IPS DF 6.9 (cell line): ENCODE measurements around the gene PXK.

Experiments
- DNase-seq: peaks from one replicate; pipeline ENCODE4 v3.0.0-alpha.2; 2013; ENCODE audit warnings: low read depth, low spot score
- H3K27ac ChIP-seq: one replicate; pipeline ENCODE4 v1.5.1; 2013; ENCODE audit warnings: low read length, control low read depth
- H3K27me3 ChIP-seq: 2 replicates; pipeline ENCODE4 v1.6.1; 2013; ENCODE audit warnings: mild to moderate bottlenecking, low read length; ENCODE audit not compliant: control insufficient read depth, insufficient read depth
- H3K36me3 ChIP-seq: 2 replicates; pipeline ENCODE4 v1.6.1; 2013; ENCODE audit warnings: low read length; ENCODE audit not compliant: control insufficient read depth, insufficient read depth
- H3K4me1 ChIP-seq: 2 replicates; pipeline ENCODE4 v1.6.1; 2013; ENCODE audit warnings: low read length; ENCODE audit not compliant: control insufficient read depth, insufficient read depth
- H3K4me3 ChIP-seq: 2 replicates; pipeline ENCODE4 v1.5.1; 2013; ENCODE audit warnings: mild to moderate bottlenecking, low read length
- H3K9me3 ChIP-seq: 2 replicates; pipeline ENCODE4 v1.6.1; 2013; ENCODE audit warnings: low read length, inconsistent platforms; ENCODE audit not compliant: control insufficient read depth, insufficient read depth
- WGBS: extraction: QIAGEN DNeasy Blood & Tissue Kit; methylation state at CpG from one replicate; pipeline ENCODE4 v1.1.7; 2013; ENCODE audit warnings: mixed read lengths, missing lambda C conversion rate; ENCODE audit not compliant: insufficient read length, insufficient coverage; 5-methylcytosine and 5-hydroxymethylcytosine counted together

PXK gene

DNA sequence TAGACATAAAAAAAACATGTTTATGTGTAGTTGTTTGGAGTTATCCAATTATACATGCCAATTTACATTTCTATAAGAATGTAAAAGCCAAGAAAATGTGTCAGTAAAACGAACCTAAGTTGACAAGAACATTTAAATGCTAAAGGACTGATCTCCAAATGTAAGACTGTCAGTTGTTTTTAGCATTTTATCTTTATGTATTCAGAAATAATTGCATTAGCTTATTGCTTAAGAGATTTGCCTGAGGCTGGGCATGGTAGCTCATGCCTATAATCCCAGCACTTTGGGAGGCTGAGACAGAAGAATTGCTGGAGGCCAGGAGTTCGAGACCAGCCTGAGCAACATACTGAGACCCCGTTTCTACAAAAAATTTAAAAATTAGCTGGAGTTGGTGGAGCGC lies 26.9 kb downstream of the PXK start:
- Histone ChIP-seq H3K36me3 (no peaks in the 10 kb centered on the region), H3K4me1 (no peaks in the 10 kb centered on the region)
- no CpG with 5 or more reads among the region's 4 CpGs for whole genome bisulfite sequencing

DNA sequence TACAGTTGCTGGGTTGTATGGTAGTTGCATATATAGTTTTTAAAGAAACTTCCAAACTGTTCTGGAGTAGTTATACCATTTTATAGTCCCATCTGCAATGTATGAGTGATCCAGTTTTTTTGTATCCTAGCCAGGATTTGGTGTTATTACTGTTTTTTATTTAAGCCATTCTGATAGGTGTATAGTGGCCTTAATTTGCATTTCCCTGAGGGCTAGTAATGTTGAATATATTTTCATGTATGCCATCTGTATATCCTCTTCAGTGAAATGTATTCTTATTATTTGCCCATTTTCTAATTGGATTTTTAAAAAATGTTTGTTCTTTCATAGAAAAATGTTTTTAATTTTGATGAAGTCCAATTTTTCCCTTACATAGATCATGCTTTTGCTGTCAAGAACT lies 29.2 kb downstream of the PXK start:
- H3K4me1 ChIP-seq = no peaks in the 10 kb centered on the region
- no peak for DNase-seq
- no peaks in the 10 kb centered on the region for H3K27me3 ChIP-seq
- H3K36me3 ChIP-seq = no peaks in the 10 kb centered on the region
- H3K9me3 ChIP-seq = no peaks in the 10 kb centered on the region
- H3K4me3 ChIP-seq = no peak overlapping the region
- no peak overlapping the region for H3K27ac ChIP-seq

More for the DNA sequence above, 26.9 kb downstream of the PXK start:
- no peak for DNase-seq
- no peaks in the 10 kb centered on the region for H3K9me3 ChIP-seq
- no peak overlapping the region for H3K4me3 ChIP-seq
- no peak overlapping the region for H3K27ac ChIP-seq
- no peaks in the 10 kb centered on the region for H3K27me3 ChIP-seq

DNA sequence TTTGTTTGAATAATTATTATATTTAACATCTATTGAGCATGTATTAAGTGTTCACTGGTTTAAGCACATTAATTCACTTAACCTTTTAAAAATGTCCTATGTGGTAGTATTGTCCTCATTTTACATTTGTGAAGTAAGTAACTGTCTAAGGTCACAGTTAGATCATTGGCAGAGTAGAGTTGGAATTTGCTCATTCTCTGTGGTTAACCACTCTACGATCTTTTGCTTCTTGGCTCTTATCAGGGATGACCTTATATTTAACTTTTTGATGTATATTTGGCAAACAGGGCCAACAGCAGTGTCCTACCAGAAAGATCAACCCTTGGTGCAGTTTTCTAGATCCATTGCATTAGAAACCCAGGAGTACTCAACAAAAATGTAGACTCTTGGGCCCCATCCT lies 34.0 kb downstream of the PXK start:
- H3K4me3 ChIP-seq = no peak overlapping the region
- no peaks in the 10 kb centered on the region for H3K27me3 ChIP-seq
- H3K36me3 ChIP-seq = no peaks in the 10 kb centered on the region
- H3K4me1 ChIP-seq = no peaks in the 10 kb centered on the region
- WGBS = no CpG with 5 or more reads among the region's 1 CpG
- no peak for DNase-seq
- no peaks in the 10 kb centered on the region for H3K9me3 ChIP-seq
- no peak overlapping the region for H3K27ac ChIP-seq

DNA sequence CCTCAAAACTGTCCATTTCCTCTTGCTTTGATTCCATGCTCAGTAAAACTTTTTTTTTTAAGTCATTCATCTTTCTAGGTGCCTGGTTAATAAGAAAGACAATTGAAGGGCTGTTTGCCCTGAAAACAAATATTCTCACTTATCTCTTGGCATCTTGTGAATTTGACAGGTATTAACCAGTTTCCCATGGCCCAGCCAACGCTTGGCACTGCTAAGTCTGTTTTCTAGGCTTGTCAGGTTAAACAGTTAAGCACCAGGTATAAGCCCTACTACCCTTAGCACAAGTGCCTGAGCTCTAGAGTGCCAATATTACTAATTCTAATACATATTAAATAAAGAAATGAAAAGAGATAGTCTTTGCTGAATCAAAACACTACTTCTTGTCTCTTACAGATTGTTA lies 36.3 kb downstream of the PXK start:
- no peaks in the 10 kb centered on the region for H3K36me3 ChIP-seq
- H3K9me3 ChIP-seq = no peaks in the 10 kb centered on the region
- H3K27me3 ChIP-seq = no peaks in the 10 kb centered on the region
- no peak overlapping the region for H3K27ac ChIP-seq
- DNase-seq = no peak
- WGBS = no CpG with 5 or more reads among the region's 1 CpG
- H3K4me3 ChIP-seq = no peak overlapping the region
- no peaks in the 10 kb centered on the region for H3K4me1 ChIP-seq

DNA sequence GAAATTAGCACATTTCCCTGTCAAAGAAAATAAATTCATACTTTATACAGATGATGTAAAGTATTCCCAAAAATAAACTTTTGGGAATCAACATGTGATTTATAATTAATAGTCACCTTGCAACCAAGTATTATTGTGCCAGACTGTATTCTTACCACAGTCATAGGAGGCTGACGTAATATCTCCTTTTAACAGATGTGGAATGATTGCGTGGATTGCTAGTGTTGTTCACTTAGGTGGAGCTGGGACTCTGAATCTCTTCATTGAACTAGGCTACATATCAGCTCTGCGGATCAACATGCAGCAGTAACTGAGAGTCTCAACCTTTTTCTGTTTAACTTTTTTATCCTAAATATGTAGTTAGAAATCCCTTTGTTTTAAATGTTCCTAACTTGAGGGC lies 37.2 kb downstream of the PXK start:
- Histone ChIP-seq H3K27me3 (no peaks in the 10 kb centered on the region), H3K36me3 (no peaks in the 10 kb centered on the region), H3K9me3 (no peaks in the 10 kb centered on the region), H3K27ac (no peak overlapping the region), H3K4me1 (no peaks in the 10 kb centered on the region), H3K4me3 (no peak overlapping the region)
- no peak for DNase-seq
- no CpG with 5 or more reads among the region's 3 CpGs for WGBS

DNA sequence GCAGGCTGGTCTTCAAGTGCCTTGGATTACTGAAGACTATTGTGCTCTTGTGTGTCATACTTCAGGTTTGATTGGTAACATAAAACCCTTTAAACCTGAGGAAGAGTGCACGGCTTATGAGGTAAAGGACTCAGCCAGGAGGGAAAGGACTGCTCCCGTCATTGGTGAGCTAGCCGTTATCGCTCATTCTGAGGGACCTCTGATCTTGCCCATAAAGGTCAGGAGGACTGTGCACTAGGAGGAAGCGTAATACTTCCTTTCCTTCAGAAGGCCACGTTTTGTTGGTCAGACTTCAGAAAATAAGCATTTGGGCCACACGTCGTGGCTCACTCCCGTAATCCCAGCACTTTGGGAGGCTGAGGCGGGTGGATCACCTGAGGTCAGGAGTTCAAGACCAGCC lies 37.7 kb downstream of the PXK start:
- WGBS = no CpG with 5 or more reads among the region's 10 CpGs
- H3K9me3 ChIP-seq = no peaks in the 10 kb centered on the region
- no peaks in the 10 kb centered on the region for H3K36me3 ChIP-seq
- no peak overlapping the region for H3K27ac ChIP-seq
- no peaks in the 10 kb centered on the region for H3K27me3 ChIP-seq
- H3K4me3 ChIP-seq = no peak overlapping the region
- no peaks in the 10 kb centered on the region for H3K4me1 ChIP-seq
- DNase-seq = no peak

DNA sequence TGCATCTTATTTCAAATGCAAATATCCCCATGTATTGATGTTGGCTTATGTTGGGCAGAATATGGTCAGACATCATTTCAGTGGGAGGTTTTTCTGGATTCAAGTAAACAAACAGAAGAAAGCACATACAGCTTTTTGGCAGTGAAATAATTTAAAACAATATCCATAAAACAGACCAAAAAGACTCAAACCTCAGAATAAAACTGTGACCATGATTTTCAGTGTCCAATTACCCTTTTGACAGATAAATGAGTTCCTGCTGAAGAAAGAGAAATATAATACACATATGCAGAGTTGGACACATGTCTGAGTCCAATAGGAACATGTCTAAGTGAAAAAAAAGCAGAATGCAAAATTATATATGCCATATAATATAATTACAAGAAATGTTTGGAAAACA lies 39.1 kb downstream of the PXK start:
- Histone ChIP-seq H3K4me3 (no peak overlapping the region), H3K4me1 (no peaks in the 10 kb centered on the region), H3K27ac (no peak overlapping the region), H3K36me3 (no peaks in the 10 kb centered on the region), H3K9me3 (no peaks in the 10 kb centered on the region), H3K27me3 (no peaks in the 10 kb centered on the region)
- no peak for DNase-seq

DNA sequence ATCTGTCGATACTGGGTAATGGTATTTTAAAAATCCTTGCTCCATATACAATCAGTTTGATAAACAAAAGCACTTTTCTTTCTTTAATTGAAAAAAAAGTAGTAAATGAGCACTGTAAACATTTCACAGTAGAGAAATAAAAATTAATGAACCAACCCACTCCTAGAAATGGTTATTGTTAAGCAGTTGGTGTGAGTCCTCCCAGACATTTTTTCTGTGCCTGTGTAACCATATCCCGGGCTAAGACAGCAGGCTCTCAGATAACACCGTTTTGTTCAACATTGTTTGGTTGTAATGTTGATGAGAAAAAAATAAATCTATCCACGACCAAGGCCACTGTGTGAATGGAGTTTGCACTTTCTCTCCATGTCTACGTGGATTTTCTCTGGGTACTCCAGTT lies 42.6 kb downstream of the PXK start:
- no peak for DNase-seq
- no peak overlapping the region for H3K4me3 ChIP-seq
- H3K27ac ChIP-seq = no peak overlapping the region
- no peaks in the 10 kb centered on the region for H3K4me1 ChIP-seq
- WGBS = no CpG with 5 or more reads among the region's 5 CpGs
- no peaks in the 10 kb centered on the region for H3K36me3 ChIP-seq
- H3K27me3 ChIP-seq = no peaks in the 10 kb centered on the region
- H3K9me3 ChIP-seq = no peaks in the 10 kb centered on the region

DNA sequence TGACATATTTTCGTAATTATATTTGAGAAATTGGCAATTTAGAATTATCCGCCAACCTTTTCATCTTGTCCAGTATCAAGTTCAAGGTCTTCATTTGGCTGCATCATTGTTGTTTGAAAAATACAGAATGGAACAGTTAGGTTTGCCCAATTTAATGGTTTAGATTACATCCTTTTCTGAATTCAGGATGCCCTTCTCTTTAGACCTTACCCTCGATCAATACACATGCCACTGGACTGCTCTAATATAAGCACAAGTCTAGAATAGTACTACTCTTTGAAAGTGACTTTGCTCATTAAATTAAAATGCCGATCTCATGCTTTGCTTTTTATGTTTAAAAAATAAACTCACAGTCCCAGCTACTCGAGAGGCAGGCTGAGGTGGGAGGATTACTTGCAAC lies 44.5 kb downstream of the PXK start:
- Histone ChIP-seq H3K9me3 (no peaks in the 10 kb centered on the region), H3K4me1 (no peaks in the 10 kb centered on the region), H3K27me3 (no peaks in the 10 kb centered on the region), H3K4me3 (no peak overlapping the region), H3K27ac (no peak overlapping the region), H3K36me3 (no peaks in the 10 kb centered on the region)
- WGBS = no CpG with 5 or more reads among the region's 5 CpGs
- DNase-seq = no peak

DNA sequence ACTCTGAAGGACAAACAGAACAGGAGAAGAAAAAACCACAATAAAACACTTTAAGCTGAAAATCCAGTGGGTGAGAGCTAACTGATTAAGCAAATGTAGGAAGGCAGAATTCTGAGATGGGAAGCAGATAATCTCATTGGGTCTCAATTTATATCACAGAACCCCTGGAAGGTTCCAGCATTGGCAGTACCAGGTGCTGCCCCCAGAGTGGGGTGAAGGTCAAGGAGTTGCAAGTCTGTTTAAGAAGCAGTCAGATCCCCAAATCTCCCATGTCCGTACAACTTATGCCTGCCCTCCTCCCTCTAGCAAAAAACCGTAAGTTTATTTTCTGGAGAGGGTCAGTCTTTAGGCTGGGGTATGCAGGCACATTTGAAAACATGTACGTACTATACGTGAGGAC lies 45.1 kb downstream of the PXK start:
- Histone ChIP-seq H3K4me1 (no peaks in the 10 kb centered on the region), H3K27me3 (no peaks in the 10 kb centered on the region), H3K4me3 (no peak overlapping the region), H3K9me3 (no peaks in the 10 kb centered on the region), H3K36me3 (no peaks in the 10 kb centered on the region), H3K27ac (no peak overlapping the region)
- no CpG with 5 or more reads among the region's 4 CpGs for WGBS
- DNase-seq = no peak

DNA sequence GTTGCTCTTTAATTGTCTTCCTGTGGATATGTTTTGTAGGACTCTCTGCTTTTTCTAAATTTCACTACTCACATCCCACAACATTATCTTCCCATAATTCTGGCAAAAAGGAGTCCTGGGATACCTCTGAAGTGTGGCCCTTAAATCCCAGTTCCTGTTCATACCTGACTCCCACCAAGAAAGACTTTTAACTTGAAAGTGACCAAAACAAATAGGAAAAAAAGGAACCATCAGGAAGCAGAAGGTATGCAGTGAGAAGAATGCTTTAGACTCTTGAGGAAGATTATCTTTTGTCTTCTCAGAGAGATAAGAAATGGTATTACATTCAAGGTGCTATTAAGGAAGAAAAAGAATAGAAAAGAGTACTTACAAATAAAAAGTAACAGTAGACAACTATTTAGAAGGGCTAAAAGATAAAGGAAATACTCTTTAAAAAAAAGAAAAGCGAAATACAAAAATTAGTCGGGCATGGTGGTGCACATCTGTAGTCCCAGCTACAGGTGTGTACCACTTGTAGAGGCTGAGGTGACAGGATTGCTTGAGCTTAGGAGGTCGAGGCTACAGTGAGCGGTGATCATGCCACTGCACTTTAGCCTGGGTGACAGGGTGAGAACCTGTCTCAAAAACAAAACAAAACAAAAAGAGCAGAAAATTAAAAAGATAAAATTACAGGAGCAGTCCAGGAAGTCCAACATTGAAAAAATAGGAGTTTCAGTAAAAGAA lies 46.8 kb downstream of the PXK start:
- no CpG with 5 or more reads among the region's 4 CpGs for WGBS
- Histone ChIP-seq H3K36me3 (no peaks in the 10 kb centered on the region), H3K4me1 (no peaks in the 10 kb centered on the region), H3K27me3 (no peaks in the 10 kb centered on the region), H3K4me3 (no peak overlapping the region), H3K9me3 (no peaks in the 10 kb centered on the region), H3K27ac (no peak overlapping the region)
- DNase-seq = no peak
